Heart left ventricle (tissue), 13 donors: Measurements from ENCODE around the gene RNF123.

ENCODE experiments used
- CTCF ChIP-seq, 12 donors: fragments of 200-600 bp; sonication (generic) in 4 of 12; IDR thresholded peaks; one replicate each; pipeline versions ENCODE4 v1.5.0 to v1.8.0; 2018 to 2022; ENCODE audit warnings: antibody characterized with exemption in 12 of 12, mild to moderate bottlenecking in 5 of 12
- POLR2A ChIP-seq, 2 donors: fragments of 450-650 bp; IDR thresholded peaks; one replicate each; pipeline ENCODE4 v1.6.1; 2017; ENCODE audit warnings: antibody characterized with exemption in 2 of 2, mild to moderate bottlenecking in 2 of 2, moderate library complexity in 2 of 2
- donor health status: ischemic (EF 13 %, LVEDD 7.1; RV severe dilation, severe dysfunction).
- donor health status: DM: no; HTN: yes; CAD: no.
- donor health status: DM: no; HTN: no; CAD: no.
- donor health status: ischemic (EF 25% LVEDD 6.9; RV normal size, moderate dysfunction).
- donor health status: ischemic (EF 25% LVEDD 5.7; RV mildly dilated, moderate dysfunction).
- donor health status: ischemic (EF 35%, LVEDD 5.7; RV mildly dilated, moderate dysfunction).
- donor health status: nonischemic (EF 11% LVEDD 7.7; RV severe dilation, severe dysfunction).
- donor health status: DM: yes; HTN: yes; CAD: no.
- donor health status: PGD.
- donor health status: ischemic (EF 29% LVEDD 5.4; RV normal size, mild dysfunction).
- donor health status: nonischemic (EF 23%, LVEDD 6.1; RV moderate dilation, normal function).

- no peak for TF ChIP-seq POLR2A (IDR thresholded peaks at IDR 0.05)
- TF ChIP-seq CTCF (IDR thresholded peaks at IDR 0.05) = no peak
Observed at GRCh38 chr3:49661281-49661680, 28.1 kb upstream of the RNF123 start.
